Left renal cortex interstitium (tissue), 4 donors: ENCODE data around the gene IRGQ. TPM values are rescaled to one million over a fixed set of nuclear protein-coding genes. Genes with fewer than 3 reads are reported as not detected.
"Not testable (repeated sequence)": the region's sequence is repeated elsewhere in the genome, so short reads cannot be mapped to it uniquely, and the experiment has no call there.

Source experiments
- DNase-seq, 4 donors: peaks; one replicate each; pipeline ENCODE4 v3.0.0-alpha.2; 2013; ENCODE audit warnings: low read depth in 4 of 4, low spot score in 2 of 4, missing footprints in 1 of 4
- polyA plus RNA-seq, 4 donors: library from polyadenylated mRNA; unstranded; fragments of 120-200 nt; gene quantifications; one replicate each; pipeline ENCODE4 v1.2.1, GENCODE V29; 2013; ENCODE audit not compliant: insufficient read length in 4 of 4

IRGQ gene
- polyA plus RNA-seq, 4 donors, result 10.6 to 22.6 (median 16.5) TPM

- DNase-seq, result no peak
These were observed 30.1 kb upstream of the IRGQ start for GRCh38 chr19:43625918-43626579.

- DNase-seq, result no peak
These were observed 29.0 kb upstream of the IRGQ start for GRCh38 chr19:43624933-43625332.

GRCh38 chr19:43623889-43624670, 28.1 kb upstream of the IRGQ start:
- DNase-seq, result no peak

GRCh38 chr19:43622956-43623355, 27.0 kb upstream of the IRGQ start:
- DNase-seq, result no peak

GRCh38 chr19:43622070-43622469, 26.1 kb upstream of the IRGQ start:
- no peak for DNase-seq

- no peak for DNase-seq
These were observed 24.4 kb upstream of the IRGQ start for GRCh38 chr19:43620061-43621001.

GRCh38 chr19:43619262-43620060, 23.5 kb upstream of the IRGQ start, which contains the start of gene ZNF428:
Gene ZNF428, minus strand, starts transcription at chr19:43619629. Its CDS starts 5,325 bp downstream, at chr19:43614304.
- peak in 3 of 4 donors; percentile 84 to 86 (median 84) for DNase-seq

GRCh38 chr19:43618921-43619261, 23.0 kb upstream of the IRGQ start:
- DNase-seq, result peak in 1 of 4 donors; percentile 31

GRCh38 chr19:43616954-43617353, 21.0 kb upstream of the IRGQ start:
- no peak for DNase-seq

GRCh38 chr19:43616306-43616705, 20.4 kb upstream of the IRGQ start:
- no peak for DNase-seq

- DNase-seq, result no peak
These were observed 16.4 kb upstream of the IRGQ start for GRCh38 chr19:43612374-43612773.

- no peak for DNase-seq
These were observed 15.9 kb upstream of the IRGQ start, which contains the start of gene SRRM5 for GRCh38 chr19:43611788-43612187. Gene SRRM5, plus strand, starts transcription at chr19:43612088. Its CDS starts 34 bp downstream, at chr19:43612122.

- no peak for DNase-seq
These were observed 14.6 kb upstream of the IRGQ start for GRCh38 chr19:43610493-43610892.

GRCh38 chr19:43609872-43610271, 13.9 kb upstream of the IRGQ start:
- no peak for DNase-seq

GRCh38 chr19:43607238-43608205, 11.6 kb upstream of the IRGQ start:
- no peak for DNase-seq

GRCh38 chr19:43606569-43607229, 10.8 kb upstream of the IRGQ start:
- DNase-seq, result no peak

- no peak for DNase-seq
These were observed 10.1 kb upstream of the IRGQ start for GRCh38 chr19:43605875-43606568.

GRCh38 chr19:43600326-43600725, 4.4 kb upstream of the IRGQ start:
- not testable (repeated sequence) for DNase-seq
